Breast epithelium (tissue), 3 donors: ENCODE measurements around the gene COX7A2.

Experiments
- CTCF ChIP-seq, 3 donors: fragments of 450-650 bp; IDR thresholded peaks; one replicate each; pipeline ENCODE4 v1.5.1; 2016 to 2017; ENCODE audit warnings: antibody characterized with exemption in 3 of 3, mild to moderate bottlenecking in 3 of 3, moderate library complexity in 3 of 3
- POLR2A ChIP-seq: fragments of 450-650 bp; IDR thresholded peaks from one replicate; pipeline ENCODE4 v1.6.1; 2016; ENCODE audit warnings: antibody characterized with exemption, mild to moderate bottlenecking, moderate library complexity
- POLR2AphosphoS5 ChIP-seq, 3 donors: sonication (generic); formaldehyde crosslinking; IDR thresholded peaks; one replicate each; pipeline ENCODE4 v1.6.1; 2017; ENCODE audit warnings: antibody characterized with exemption in 3 of 3

GRCh38 chr6:75262716-75263400, 19.3 kb upstream of the COX7A2 start:
- TF ChIP-seq CTCF (IDR thresholded peaks at IDR 0.05), result no peak
- no peak for TF ChIP-seq POLR2A
- no peak for TF ChIP-seq POLR2AphosphoS5 (IDR thresholded peaks at IDR 0.05)
